SIG-M5 treated with dmso at 0.1 percent for 504 hours (cell line): ENCODE results near the gene SERPINA12.
"Not testable (repeated sequence)": the region's sequence is repeated elsewhere in the genome, so short reads cannot be mapped to it uniquely, and the experiment has no call there.

Source experiments
- DNase-seq: peaks from one replicate; lab custom pipeline; 2025; ENCODE audit not compliant: unreplicated experiment; lab: John Stamatoyannopoulos, UW

The SERPINA12 gene

DNA sequence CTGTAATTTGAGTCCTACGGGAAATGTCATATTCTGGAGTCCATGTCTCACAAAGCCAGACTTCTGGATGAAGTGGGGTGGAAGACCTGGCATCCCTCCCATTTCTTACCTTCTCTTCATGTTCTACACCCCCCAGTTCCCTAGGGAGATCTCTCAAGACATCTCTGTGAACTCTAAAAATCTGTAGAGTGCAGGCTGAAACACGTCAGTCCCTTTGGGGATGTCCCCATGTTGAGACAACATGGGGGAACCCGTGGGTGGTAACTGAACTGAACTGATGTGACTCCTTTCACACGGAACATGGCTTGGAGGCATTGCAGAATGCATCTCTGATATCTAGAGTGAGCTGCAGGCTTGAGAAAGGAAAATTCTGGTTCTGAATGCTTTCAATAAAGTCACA lies 15.2 kb downstream of the SERPINA12 start:
- DNase-seq, result no peak

GRCh38 chr14:94491511-94491910 lies 17.8 kb downstream of the SERPINA12 start:
- DNase-seq, result no peak

GRCh38 chr14:94489336-94489735 lies 19.9 kb downstream of the SERPINA12 start:
- no peak for DNase-seq

DNA sequence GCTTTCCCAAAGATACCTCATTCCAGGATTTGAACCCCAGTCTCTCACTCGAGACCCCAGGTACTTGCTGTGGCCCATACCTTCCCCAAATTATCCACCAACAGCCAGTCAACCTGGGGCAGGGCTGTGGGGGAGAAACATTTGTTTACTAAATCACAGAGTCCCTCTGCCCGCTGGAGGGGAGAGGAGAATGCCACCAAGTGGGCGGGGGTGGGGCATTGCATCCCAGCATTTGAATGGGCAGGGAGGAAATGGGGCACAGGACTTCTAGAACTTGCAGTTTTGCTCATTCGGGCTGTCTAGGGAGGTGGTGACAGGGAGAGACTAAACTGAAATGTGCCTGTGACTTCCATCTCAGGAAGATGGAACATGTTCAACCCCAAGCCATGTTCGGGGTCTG lies 22.4 kb downstream of the SERPINA12 start:
- DNase-seq, result no peak

DNA sequence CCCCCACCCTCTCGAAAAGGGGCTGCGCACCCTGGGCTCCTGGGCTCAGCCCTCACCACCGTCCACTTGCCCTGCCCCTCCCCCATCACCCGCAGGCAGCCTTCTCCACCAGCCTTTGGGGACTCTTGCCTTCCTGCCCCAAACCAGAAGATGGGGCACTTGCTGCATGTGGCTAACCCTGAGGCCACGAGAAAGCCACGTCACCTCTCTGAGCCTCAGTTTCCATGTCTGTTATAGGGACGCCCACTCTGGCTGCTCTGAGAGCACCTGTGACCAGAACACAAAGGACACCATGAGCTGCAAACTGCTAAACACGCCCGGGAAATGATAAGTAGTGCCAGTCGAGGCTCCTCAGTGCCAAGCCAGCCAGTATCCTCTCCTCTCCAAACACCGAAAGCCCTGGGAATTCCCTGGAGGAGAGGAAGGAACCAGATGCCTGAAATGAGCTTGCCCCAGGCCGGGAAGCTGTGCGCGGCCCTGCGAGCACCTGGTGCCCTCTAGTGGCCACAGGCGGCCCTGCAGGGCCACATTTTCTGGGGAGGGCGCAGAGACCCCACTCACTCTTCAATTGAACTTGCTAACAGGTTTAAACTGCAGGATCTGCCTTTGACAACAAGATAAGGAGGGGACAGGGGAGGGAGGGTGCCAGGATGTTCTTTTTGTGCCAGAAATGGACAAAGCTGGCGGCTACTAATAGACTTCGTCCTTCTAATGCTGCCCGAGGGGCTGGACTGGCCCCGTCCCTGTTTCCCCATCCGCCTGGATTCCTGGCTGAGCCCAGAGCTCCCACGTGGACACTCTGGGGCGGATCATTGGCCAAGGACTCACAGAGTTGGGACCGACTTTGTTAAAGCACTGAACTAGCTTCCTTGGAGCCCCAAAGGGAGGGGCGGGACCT lies 23.1 kb downstream of the SERPINA12 start:
- no peak for DNase-seq

DNA sequence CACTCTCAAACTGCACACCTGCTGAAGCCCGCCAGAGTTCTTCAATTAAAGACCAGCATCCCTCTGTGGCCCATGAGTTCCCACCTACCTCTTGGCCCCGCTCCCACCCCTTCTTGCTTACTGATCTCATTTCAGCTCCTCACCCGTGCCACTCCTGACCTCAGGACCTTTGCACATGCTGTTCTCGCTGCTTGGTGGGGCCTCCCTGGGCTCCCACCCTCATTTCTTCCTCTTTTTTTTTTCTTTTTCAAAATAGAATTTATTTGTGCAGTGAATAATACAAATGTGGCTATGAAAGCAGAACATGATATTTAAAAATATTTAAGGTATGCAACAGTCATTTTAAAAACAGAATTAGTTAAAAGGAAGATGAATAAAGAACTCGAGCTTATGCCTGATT lies 24.8 kb downstream of the SERPINA12 start:
- no peak for DNase-seq

DNA sequence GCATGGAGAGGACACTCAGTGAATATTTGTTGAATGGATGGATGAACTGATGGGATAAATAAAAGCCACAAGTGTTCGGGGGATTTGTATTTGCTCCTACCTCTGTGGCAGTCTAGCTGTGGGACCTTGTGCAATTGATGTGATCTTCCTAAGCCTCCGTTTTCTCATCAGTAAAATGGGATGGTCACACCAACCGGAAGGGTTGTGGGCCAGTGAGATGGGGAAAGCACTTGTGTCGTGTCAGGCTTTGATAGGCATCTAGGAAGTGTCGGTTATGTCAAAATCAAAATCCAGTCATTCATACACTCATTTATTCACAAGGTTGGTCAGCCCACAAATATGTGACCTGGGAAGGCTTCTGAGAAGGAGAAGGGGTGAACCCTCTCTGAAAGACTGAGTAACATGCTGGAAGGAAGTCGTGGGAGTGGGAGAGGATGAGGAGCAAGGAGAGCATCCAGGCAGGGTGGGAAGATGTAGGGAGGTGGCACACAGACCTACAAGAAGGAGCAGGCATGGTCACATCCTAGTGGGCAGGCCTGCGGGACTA lies 25.5 kb downstream of the SERPINA12 start:
- no peak for DNase-seq

GRCh38 chr14:94483071-94483451 lies 26.2 kb downstream of the SERPINA12 start:
- DNase-seq, result no peak

- not testable (repeated sequence) for DNase-seq
Measured at GRCh38 chr14:94482132-94483070, 26.9 kb downstream of the SERPINA12 start.

DNA sequence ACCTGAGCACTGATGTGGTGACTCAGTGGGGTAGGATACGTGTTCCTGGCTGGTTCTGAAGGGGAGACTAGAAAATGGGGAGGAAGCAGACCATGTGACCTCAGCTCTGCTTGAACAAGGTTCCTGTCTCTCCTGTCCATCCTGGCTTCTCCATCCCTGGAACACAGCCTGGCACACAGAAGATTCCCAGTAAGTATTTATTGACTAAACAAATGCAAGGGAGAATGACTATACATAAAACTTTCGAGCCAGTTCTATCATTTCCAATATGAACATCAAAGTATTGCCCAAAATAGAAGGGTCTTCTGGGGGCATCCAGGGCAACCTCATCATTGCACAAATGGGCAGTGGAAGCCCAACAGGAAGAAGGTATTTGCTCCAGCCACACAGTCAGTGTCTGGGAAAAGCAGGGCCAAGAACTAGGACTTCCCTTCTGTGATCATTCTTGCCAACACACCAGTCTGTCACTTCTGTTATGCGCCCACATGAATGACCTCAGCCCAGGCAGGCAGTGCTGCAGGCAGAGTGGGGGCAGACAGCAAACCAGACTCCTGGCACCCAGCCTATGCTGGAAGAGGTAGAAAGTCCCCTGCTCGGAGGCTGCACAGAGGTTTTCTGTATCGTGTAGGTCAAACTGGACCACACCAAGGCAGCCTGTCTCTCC lies 27.7 kb downstream of the SERPINA12 start:
- DNase-seq, result no peak

DNA sequence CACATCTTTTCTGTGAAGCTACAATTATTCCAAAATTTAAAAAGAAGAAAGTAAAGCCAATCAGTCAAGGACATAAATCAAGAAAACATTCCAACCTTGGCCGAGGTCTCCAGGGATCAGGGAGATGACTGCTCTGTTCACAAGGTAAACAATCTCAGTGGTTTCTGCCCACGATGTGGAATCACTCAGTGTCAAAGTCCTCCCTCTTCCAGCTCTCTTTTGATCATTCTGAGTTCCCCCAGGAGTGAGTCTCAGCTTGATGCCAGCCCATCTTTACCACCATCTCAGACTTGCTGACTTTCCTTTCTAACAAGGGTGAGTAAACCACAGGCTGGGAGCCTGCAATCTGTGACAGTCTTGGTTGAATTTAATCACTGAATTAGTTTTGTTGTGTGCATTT lies 28.5 kb downstream of the SERPINA12 start:
- DNase-seq, result no peak

DNA sequence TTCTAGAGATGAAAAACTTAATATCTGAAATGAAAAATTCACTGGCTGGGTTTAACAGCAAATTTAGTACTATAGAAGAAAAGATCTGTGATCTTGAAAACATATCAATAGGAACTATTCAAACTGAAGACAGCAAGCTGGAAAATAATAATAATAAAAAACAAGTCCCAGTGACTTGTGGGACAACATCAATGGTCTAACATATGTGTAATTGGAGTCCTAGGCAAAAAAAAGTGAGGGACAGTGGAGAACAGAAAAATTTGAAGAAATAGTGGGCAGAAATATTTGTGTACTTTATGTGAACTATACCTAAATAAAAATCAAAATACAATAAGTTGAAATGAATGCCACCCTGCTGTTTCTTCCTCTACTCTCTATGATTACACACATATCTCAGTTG lies 30.8 kb downstream of the SERPINA12 start:
- no peak for DNase-seq

- DNase-seq, result no peak
Measured at GRCh38 chr14:94476023-94476422, 33.2 kb downstream of the SERPINA12 start, which contains the start of gene SERPINA9. SERPINA9 (minus strand) TSS chr14:94476197; CDS start chr14:94469840, 6,357 bp downstream.

DNA sequence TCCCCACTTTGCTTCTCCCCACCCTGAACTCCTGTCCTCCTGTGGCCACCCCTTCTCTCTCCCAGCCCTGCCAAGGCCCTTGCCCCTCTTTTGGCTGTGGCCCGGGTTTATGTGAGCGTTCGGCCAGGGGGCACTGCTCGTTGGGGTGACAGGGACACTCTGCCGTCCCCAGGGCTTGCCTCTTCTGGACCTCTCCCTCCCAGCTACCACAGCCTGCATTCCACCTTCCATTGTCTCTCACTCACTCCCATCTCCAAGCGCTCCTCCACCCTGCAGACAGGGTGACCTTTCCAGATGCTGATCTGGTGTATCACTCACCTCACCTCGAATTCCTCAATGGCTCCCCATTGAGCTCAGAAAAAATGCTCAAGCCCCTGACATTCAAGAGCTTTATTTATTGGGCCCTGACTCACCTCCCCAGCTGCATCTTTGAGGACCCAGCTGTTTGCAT lies 34.7 kb downstream of the SERPINA12 start:
- no peak for DNase-seq

GRCh38 chr14:94473666-94474410 lies 35.4 kb downstream of the SERPINA12 start:
- DNase-seq, result peak; percentile 57

- no peak for DNase-seq
Measured at GRCh38 chr14:94472842-94473241, 36.4 kb downstream of the SERPINA12 start.

DNA sequence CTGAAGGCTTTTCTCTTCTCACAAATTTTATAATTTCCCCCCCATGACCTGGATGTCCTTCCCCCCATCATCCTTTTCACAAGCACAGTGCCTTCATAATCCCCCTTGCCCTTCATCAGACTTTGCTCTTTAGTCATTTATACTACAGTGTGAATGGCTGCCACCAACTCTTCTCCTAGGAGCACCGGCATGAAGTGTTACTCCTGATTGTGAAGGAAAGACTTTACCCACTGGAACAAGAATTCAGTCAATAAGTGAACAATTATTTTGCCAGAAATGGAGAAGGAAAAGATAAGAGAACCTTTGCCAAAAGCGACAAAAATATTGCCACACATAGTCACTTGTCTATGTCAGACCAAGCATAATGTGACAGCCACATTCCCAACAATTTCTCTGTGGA lies 38.2 kb downstream of the SERPINA12 start:
- no peak for DNase-seq

DNA sequence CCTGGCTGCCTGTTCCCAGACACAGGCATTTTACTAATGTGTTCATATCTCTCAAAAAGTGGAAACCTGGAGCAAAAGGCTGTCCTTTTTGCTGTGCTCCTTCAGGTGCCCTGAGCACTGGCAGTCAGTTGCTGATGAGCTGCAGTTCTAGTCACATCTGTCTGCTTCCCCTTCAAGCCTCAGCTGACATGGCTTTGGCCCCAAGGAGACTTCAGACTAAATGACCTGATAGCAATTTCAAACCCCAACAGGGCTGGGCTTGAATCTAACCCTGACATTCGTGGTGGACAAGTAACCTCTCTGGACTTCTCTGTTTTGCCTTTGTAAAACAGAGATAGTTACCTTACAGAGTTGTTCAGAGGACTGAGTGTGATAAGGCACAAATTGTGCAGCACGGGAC lies 39.0 kb downstream of the SERPINA12 start:
- DNase-seq, result no peak

GRCh38 chr14:94469261-94469660 lies 40.0 kb downstream of the SERPINA12 start:
- no peak for DNase-seq
